SK-N-SH (cell line): ENCODE results near the gene FUT7. TPM values are rescaled to one million over a fixed set of nuclear protein-coding genes. Genes with fewer than 3 reads are reported as not detected.

Experiments
- CTCF ChIA-PET: fragments of 300-600, 350-600 bp; formaldehyde crosslinking; extraction: SDS; loops from one replicate; lab custom pipeline; 2021; lab: Yijun Ruan, JAX
- POLR2A ChIA-PET: fragments of 350-600 bp; sonication (Branson Sonifier 250); formaldehyde crosslinking; extraction: SDS; loops from one replicate; lab custom pipeline; 2020; ENCODE audit warnings: antibody characterized with exemption, inconsistent platforms; lab: Yijun Ruan, JAX
- DNase-seq: peaks from one replicate; pipeline ENCODE4 v3.0.0; 2012
- H2AFZ ChIP-seq: fragments of 200-600 bp; sonication (generic); 2 replicates; pipeline ENCODE4 v1.8.1; 2016; ENCODE audit warnings: antibody characterized with exemption, mild to moderate bottlenecking, low read depth
- H3F3A ChIP-seq: fragments of 200-600 bp; sonication (generic); replicated peaks from 2 replicates; pipeline ENCODE3; 2016; ENCODE audit warnings: antibody characterized with exemption, mild to moderate bottlenecking; ENCODE audit not compliant: insufficient read depth
- H3K27ac ChIP-seq, 2 experiments: fragments of 200-500 bp in 1 of 2; fragments of 200-600 bp in 1 of 2; sonication (Bioruptor generic) in 1 of 2; sonication (generic), shearing (Covaris generic) in 1 of 2; 2 replicates each; pipeline versions ENCODE4 v1.5.1 to v1.6.1; 2014 to 2016; ENCODE audit warnings: low read depth in 2 of 2, inconsistent platforms in 1 of 2, low read length in 1 of 2, mild to moderate bottlenecking in 1 of 2, mixed read lengths in 1 of 2
- H3K27me3 ChIP-seq: fragments of 200-600 bp; sonication (generic), shearing (Covaris generic); 2 replicates; pipeline ENCODE4 v1.6.1; 2016; ENCODE audit warnings: mixed run types; ENCODE audit not compliant: insufficient read depth
- H3K36me3 ChIP-seq, 2 experiments: fragments of 200-500 bp in 1 of 2; fragments of 200-600 bp in 1 of 2; sonication (Bioruptor generic) in 1 of 2; sonication (generic) in 1 of 2; replicated peaks in 1 of 2; 2 replicates each; pipeline versions ENCODE3 to v1.5.1; 2014 to 2016; ENCODE audit warnings: low read length in 1 of 2, mild to moderate bottlenecking in 1 of 2; ENCODE audit not compliant: insufficient read depth in 2 of 2, control insufficient read depth in 1 of 2
- H3K4me1 ChIP-seq, 2 experiments: fragments of 200-500 bp in 1 of 2; fragments of 200-600 bp in 1 of 2; sonication (Bioruptor generic) in 1 of 2; sonication (generic), shearing (Covaris generic) in 1 of 2; 2 replicates each; pipeline versions ENCODE4 v1.5.1 to v1.6.1; 2014 to 2016; ENCODE audit warnings: low read depth in 1 of 2, low read length in 1 of 2, mixed run types in 1 of 2; ENCODE audit not compliant: insufficient read depth in 2 of 2, control insufficient read depth in 1 of 2
- H3K4me2 ChIP-seq: fragments of 200-600 bp; sonication (generic), shearing (Covaris generic); 2 replicates; pipeline ENCODE4 v1.6.1; 2017; ENCODE audit warnings: mixed run types
- H3K4me3 ChIP-seq, 2 experiments: fragments of 200-500 bp in 1 of 2; fragments of 200-600 bp in 1 of 2; sonication (Bioruptor generic) in 1 of 2; sonication (generic), shearing (Covaris generic) in 1 of 2; 2 replicates each; pipeline versions ENCODE4 v1.5.1 to v1.8.1; 2014 to 2016; ENCODE audit warnings: low read depth in 2 of 2, inconsistent platforms in 1 of 2, low read length in 1 of 2, mild to moderate bottlenecking in 1 of 2, mixed read lengths in 1 of 2, moderate library complexity in 1 of 2
- H3K79me2 ChIP-seq: fragments of 200-600 bp; sonication (generic); 2 replicates; pipeline ENCODE4 v1.8.1; 2017; ENCODE audit warnings: mild to moderate bottlenecking; ENCODE audit not compliant: insufficient read depth
- H3K9ac ChIP-seq: fragments of 200-600 bp; sonication (generic); 2 replicates; pipeline ENCODE4 v1.6.1; 2017; ENCODE audit warnings: mixed run types
- H3K9me2 ChIP-seq: fragments of 200-600 bp; sonication (generic); 2 replicates; pipeline ENCODE4 v1.6.1; 2017; ENCODE audit warnings: mixed run types
- H3K9me3 ChIP-seq: fragments of 200-600 bp; sonication (generic); 2 replicates; pipeline ENCODE4 v1.6.1; 2017; ENCODE audit warnings: mixed run types, mild to moderate bottlenecking, moderate library complexity
- H4K20me1 ChIP-seq: fragments of 200-600 bp; sonication (generic); 2 replicates; pipeline ENCODE4 v1.6.1; 2017; ENCODE audit warnings: mild to moderate bottlenecking, mixed run types; ENCODE audit not compliant: insufficient read depth
- EP300 ChIP-seq, 2 experiments: IDR thresholded peaks; 2 replicates each; pipeline versions ENCODE4 v1.4.0 to v1.6.1; 2012; ENCODE audit warnings: borderline replicate concordance in 1 of 2, low read depth in 1 of 2, low read length in 1 of 2
- JUND ChIP-seq: IDR thresholded peaks from 2 replicates; pipeline ENCODE4 v1.4.0; 2012
- MEF2A ChIP-seq: IDR thresholded peaks from 2 replicates; pipeline ENCODE4 v1.4.0; 2012; ENCODE audit warnings: low read depth, borderline replicate concordance
- MXI1 ChIP-seq: IDR thresholded peaks from 2 replicates; pipeline ENCODE4 v1.6.1; 2012; ENCODE audit warnings: mild to moderate bottlenecking, low read depth, low read length, improper control_type of control experiment
- NRF1 ChIP-seq: IDR thresholded peaks from 2 replicates; pipeline ENCODE4 v1.6.1; 2012; ENCODE audit warnings: low read depth, mild to moderate bottlenecking, low read length
- POLR2AphosphoS5 ChIP-seq: IDR thresholded peaks from 2 replicates; pipeline ENCODE4 v1.6.1; 2012; ENCODE audit warnings: low read depth, low read length
- REST ChIP-seq: IDR thresholded peaks from 2 replicates; pipeline ENCODE4 v1.6.1; 2012; ENCODE audit warnings: mild to moderate bottlenecking, low read depth, low read length, moderate library complexity
- RFX5 ChIP-seq: IDR thresholded peaks from 2 replicates; pipeline ENCODE4 v1.6.1; 2012; ENCODE audit warnings: mild to moderate bottlenecking, improper control_type of control experiment, low read length
- SIN3A ChIP-seq: IDR thresholded peaks from 2 replicates; pipeline ENCODE4 v1.6.1; 2012; ENCODE audit warnings: low read depth, mild to moderate bottlenecking, low read length, moderate library complexity, borderline replicate concordance
- TAF1 ChIP-seq: IDR thresholded peaks from 2 replicates; pipeline ENCODE4 v1.6.1; 2012; ENCODE audit warnings: low read depth, mild to moderate bottlenecking, low read length, moderate library complexity, borderline replicate concordance
- WGBS: methylation state at CpG from one replicate; pipeline ENCODE4 v1.1.6; 2017; ENCODE audit warnings: low lambda C conversion rate; 5-methylcytosine and 5-hydroxymethylcytosine counted together
- polyA plus RNA-seq, 3 experiments: library from polyadenylated mRNA; depleted of rRNA; stranded (reverse); fragments of >200 nt; gene quantifications; 2 replicates each; pipeline ENCODE4 v1.2.3, GENCODE V29; 2012
- TF ChIP-seq, protein P1 (sequence below): fragments of 200-600 bp; sonication (generic); IDR thresholded peaks from 2 replicates; pipeline ENCODE4 v1.6.1; 2017; ENCODE audit warnings: antibody characterized with exemption, mild to moderate bottlenecking, moderate library complexity
- TF ChIP-seq, protein P2 (sequence below): fragments of 150-350 bp; IDR thresholded peaks from 2 replicates; pipeline ENCODE4 v1.6.1; 2017; ENCODE audit warnings: antibody characterized with exemption, low read length, low read depth, borderline replicate concordance

The FUT7 gene
- polyA plus RNA-seq, 1 of the 3 experiments (the other 2 are of a cell fraction) = not detected

- peak within 1 kb of the TSS; percentile 53 to 57 for H3K4me3 ChIP-seq
- TF ChIP-seq POLR2AphosphoS5 (0 out of 2 replicates have a peak, but pooled peaks have one; percentile 25), MXI1 (peak; percentile 65), NRF1 (peak; percentile 56), RFX5 (peak; percentile 84)
- TF ChIP-seq, protein P1, sequence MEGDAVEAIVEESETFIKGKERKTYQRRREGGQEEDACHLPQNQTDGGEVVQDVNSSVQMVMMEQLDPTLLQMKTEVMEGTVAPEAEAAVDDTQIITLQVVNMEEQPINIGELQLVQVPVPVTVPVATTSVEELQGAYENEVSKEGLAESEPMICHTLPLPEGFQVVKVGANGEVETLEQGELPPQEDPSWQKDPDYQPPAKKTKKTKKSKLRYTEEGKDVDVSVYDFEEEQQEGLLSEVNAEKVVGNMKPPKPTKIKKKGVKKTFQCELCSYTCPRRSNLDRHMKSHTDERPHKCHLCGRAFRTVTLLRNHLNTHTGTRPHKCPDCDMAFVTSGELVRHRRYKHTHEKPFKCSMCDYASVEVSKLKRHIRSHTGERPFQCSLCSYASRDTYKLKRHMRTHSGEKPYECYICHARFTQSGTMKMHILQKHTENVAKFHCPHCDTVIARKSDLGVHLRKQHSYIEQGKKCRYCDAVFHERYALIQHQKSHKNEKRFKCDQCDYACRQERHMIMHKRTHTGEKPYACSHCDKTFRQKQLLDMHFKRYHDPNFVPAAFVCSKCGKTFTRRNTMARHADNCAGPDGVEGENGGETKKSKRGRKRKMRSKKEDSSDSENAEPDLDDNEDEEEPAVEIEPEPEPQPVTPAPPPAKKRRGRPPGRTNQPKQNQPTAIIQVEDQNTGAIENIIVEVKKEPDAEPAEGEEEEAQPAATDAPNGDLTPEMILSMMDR = no peak
- H3K27me3 ChIP-seq = no peaks in the 10 kb centered on the region
- H3K27ac ChIP-seq = peak within 1 kb of the TSS in 1 of 2 experiments; percentile 80; a peak in 2 of 4 replicates
- WGBS = 0% methylated on average over 14 of the region's 74 CpGs
- peak within 1 kb of the TSS; percentile 80 for H3K4me2 ChIP-seq
- no peaks in the 10 kb centered on the region for H3K9me3 ChIP-seq
- H2AFZ ChIP-seq = peak within 1 kb of the TSS; percentile 84; the same call in 1 of the 2 replicates
- H3K36me3 ChIP-seq = no peaks in the 10 kb centered on the region
- no peaks in the 10 kb centered on the region for H3K9me2 ChIP-seq
- CTCF ChIA-PET = interaction anchor here (0.9 to 16.8 kb wide), 11 partner anchors 9 to 179 kb away, joined by 3 to 803 read pairs (median 12); partner anchors contain the start of genes ABCA2, CYSRT1, ENTPD2 and FUT7
- H3F3A ChIP-seq = peaks cover 13% of the 10 kb centered on the region
- peaks cover 12% of the 10 kb centered on the region; the same call in 1 of the 2 replicates for H4K20me1 ChIP-seq
- DNase-seq = peak; percentile 95
- H3K4me1 ChIP-seq = peaks cover 0 to 29% of the 10 kb centered on the region in 2 experiments; a peak in 1 of 4 replicates
- H3K79me2 ChIP-seq = 0 out of 2 replicates have a peak, but pooled peaks cover 3% of the 10 kb centered on the region
- POLR2A ChIA-PET = interaction anchor here (0.7 to 2.8 kb wide), 5 partner anchors 9 to 171 kb away, joined by 3 to 21 read pairs (median 12); partner anchors contain the start of genes MAN1B1, NPDC1 and TUBB4B
- H3K9ac ChIP-seq = no peak within 1 kb of the TSS
Measured at GRCh38 chr9:137070201-137070905, 38.5 kb upstream of the FUT7 start, which contains the start of gene SAPCD2. Gene SAPCD2 (minus strand): TSS chr9:137070557. CDS start chr9:137070460, 97 bp downstream.

DNA sequence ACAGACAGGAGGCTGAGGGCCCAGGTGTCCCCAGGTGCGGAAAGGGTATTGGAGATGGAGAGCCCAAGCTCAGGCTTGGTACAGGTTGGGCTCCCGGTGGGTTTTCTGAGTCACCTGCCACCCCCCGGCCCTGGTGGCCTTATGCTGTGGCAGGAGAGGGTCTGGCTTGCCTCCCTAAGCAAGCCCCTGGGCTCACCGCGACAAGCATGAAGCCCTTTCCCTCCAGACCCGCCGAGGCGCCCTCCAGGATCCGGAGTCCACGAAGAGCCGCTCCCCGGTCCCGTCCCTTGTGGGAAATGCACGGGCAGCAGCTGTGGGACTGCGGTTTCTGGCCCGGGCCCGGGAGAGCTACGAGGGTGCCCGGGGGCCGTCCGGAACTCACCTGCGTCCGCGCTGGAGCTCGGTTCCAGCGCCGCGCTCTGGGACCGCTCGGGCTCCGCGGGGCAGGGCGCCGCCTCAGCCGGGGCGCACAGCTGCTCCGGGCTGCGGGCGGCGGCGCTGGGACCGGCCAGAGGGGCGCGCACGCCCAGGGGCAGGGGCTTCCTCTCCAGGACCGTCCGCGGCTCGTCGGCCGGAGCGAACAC lies 37.7 kb upstream of the FUT7 start:
- DNase-seq = peak; percentile 67
- POLR2A ChIA-PET = interaction anchor here (0.6 to 2.8 kb wide), 3 partner anchors 14 to 23 kb away, joined by 3 to 21 read pairs (median 12); partner anchors contain the start of genes MAN1B1 and NPDC1
- H3K9me2 ChIP-seq = no peaks in the 10 kb centered on the region
- 3% methylated on average over 6 of the region's 52 CpGs for WGBS
- no peaks in the 10 kb centered on the region for H3K36me3 ChIP-seq
- H3K9me3 ChIP-seq = no peaks in the 10 kb centered on the region
- H2AFZ ChIP-seq = no peak overlapping the region
- peaks cover 12% of the 10 kb centered on the region; the same call in 1 of the 2 replicates for H4K20me1 ChIP-seq
- peak overlapping the region; percentile 48 for H3K4me2 ChIP-seq
- H3K9ac ChIP-seq = no peak overlapping the region
- peaks cover 0 to 29% of the 10 kb centered on the region in 2 experiments; a peak in 1 of 4 replicates for H3K4me1 ChIP-seq
- H3K4me3 ChIP-seq = peak overlapping the region; percentile 53 to 57
- H3K27ac ChIP-seq = no peak overlapping the region
- 0 out of 2 replicates have a peak, but pooled peaks cover 3% of the 10 kb centered on the region for H3K79me2 ChIP-seq
- TF ChIP-seq JUND (no peak), REST (no peak), EP300 (IDR thresholded peaks at IDR 0.05; ENCODE audit: borderline replicate concordance in 1 of 2, low read depth in 1 of 2, low read length in 1 of 2) (no peak), SIN3A (no peak), TAF1 (no peak), RFX5 (no peak), MEF2A (no peak)
- TF ChIP-seq, protein P2, sequence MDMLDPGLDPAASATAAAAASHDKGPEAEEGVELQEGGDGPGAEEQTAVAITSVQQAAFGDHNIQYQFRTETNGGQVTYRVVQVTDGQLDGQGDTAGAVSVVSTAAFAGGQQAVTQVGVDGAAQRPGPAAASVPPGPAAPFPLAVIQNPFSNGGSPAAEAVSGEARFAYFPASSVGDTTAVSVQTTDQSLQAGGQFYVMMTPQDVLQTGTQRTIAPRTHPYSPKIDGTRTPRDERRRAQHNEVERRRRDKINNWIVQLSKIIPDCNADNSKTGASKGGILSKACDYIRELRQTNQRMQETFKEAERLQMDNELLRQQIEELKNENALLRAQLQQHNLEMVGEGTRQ = no peak
- CTCF ChIA-PET = interaction anchor here (0.5 to 16.8 kb wide), 13 partner anchors 8 to 1843 kb away, joined by 3 to 803 read pairs (median 12); partner anchors contain the start of genes ABCA2, CYSRT1, ENTPD2 and FUT7
- no peaks in the 10 kb centered on the region for H3K27me3 ChIP-seq
- peaks cover 11% of the 10 kb centered on the region for H3F3A ChIP-seq
